Esophagus muscularis mucosa (tissue), 3 donors: ENCODE measurements around the gene ADAMTS2.

Experiments used
- EP300 ChIP-seq: sonication (generic); formaldehyde crosslinking; IDR thresholded peaks from one replicate; pipeline ENCODE4 v1.6.1; 2017; ENCODE audit warnings: antibody characterized with exemption
- TF ChIP-seq, protein P1 (sequence below), 3 experiments: fragments of 200-600 bp in 2 of 3; fragments of 450-650 bp in 1 of 3; sonication (generic) in 2 of 3; IDR thresholded peaks; one replicate each; pipeline ENCODE4 v1.5.1; 2017 to 2019; ENCODE audit warnings: antibody characterized with exemption in 3 of 3, mild to moderate bottlenecking in 2 of 3, moderate library complexity in 1 of 3

DNA sequence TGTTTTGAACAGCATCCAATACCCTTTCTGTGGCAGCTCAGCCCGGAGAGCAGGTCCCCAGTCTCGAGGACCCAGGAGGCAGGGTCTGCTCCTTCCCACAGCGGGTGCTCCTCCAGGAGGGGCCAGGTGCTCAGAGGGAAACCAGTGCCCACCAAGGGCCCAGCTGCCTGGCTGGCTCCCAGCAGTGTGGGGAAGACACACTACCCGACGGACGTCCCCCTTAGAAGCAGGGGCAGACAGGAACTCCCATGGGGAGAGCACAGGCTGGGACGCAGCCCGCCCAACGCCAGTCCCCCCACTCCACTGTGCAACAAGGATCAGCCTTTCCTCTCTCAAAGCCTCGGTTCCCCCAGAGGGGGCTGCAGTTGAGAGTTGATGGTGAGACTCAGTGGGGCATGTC lies 57.6 kb downstream of the ADAMTS2 start:
- TF ChIP-seq, protein P1, sequence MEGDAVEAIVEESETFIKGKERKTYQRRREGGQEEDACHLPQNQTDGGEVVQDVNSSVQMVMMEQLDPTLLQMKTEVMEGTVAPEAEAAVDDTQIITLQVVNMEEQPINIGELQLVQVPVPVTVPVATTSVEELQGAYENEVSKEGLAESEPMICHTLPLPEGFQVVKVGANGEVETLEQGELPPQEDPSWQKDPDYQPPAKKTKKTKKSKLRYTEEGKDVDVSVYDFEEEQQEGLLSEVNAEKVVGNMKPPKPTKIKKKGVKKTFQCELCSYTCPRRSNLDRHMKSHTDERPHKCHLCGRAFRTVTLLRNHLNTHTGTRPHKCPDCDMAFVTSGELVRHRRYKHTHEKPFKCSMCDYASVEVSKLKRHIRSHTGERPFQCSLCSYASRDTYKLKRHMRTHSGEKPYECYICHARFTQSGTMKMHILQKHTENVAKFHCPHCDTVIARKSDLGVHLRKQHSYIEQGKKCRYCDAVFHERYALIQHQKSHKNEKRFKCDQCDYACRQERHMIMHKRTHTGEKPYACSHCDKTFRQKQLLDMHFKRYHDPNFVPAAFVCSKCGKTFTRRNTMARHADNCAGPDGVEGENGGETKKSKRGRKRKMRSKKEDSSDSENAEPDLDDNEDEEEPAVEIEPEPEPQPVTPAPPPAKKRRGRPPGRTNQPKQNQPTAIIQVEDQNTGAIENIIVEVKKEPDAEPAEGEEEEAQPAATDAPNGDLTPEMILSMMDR (IDR thresholded peaks at IDR 0.05) = no peak
- TF ChIP-seq EP300 = no peak
